SK-N-SH (cell line): ENCODE data around the gene ZNF227. TPM values are rescaled to one million over a fixed set of nuclear protein-coding genes. Genes with fewer than 3 reads are reported as not detected.

Experiments used
- CTCF ChIA-PET: fragments of 300-600, 350-600 bp; formaldehyde crosslinking; extraction: SDS; loops from one replicate; lab custom pipeline; 2021; lab: Yijun Ruan, JAX
- POLR2A ChIA-PET: fragments of 350-600 bp; sonication (Branson Sonifier 250); formaldehyde crosslinking; extraction: SDS; loops from one replicate; lab custom pipeline; 2020; ENCODE audit warnings: antibody characterized with exemption, inconsistent platforms; lab: Yijun Ruan, JAX
- DNase-seq: peaks from one replicate; pipeline ENCODE4 v3.0.0; 2012
- H2AFZ ChIP-seq: fragments of 200-600 bp; sonication (generic); 2 replicates; pipeline ENCODE4 v1.8.1; 2016; ENCODE audit warnings: antibody characterized with exemption, mild to moderate bottlenecking, low read depth
- H3F3A ChIP-seq: fragments of 200-600 bp; sonication (generic); replicated peaks from 2 replicates; pipeline ENCODE3; 2016; ENCODE audit warnings: antibody characterized with exemption, mild to moderate bottlenecking; ENCODE audit not compliant: insufficient read depth
- H3K27ac ChIP-seq, 2 experiments: fragments of 200-500 bp in 1 of 2; fragments of 200-600 bp in 1 of 2; sonication (Bioruptor generic) in 1 of 2; sonication (generic), shearing (Covaris generic) in 1 of 2; 2 replicates each; pipeline versions ENCODE4 v1.5.1 to v1.6.1; 2014 to 2016; ENCODE audit warnings: low read depth in 2 of 2, inconsistent platforms in 1 of 2, low read length in 1 of 2, mild to moderate bottlenecking in 1 of 2, mixed read lengths in 1 of 2
- H3K27me3 ChIP-seq: fragments of 200-600 bp; sonication (generic), shearing (Covaris generic); 2 replicates; pipeline ENCODE4 v1.6.1; 2016; ENCODE audit warnings: mixed run types; ENCODE audit not compliant: insufficient read depth
- H3K36me3 ChIP-seq, 2 experiments: fragments of 200-500 bp in 1 of 2; fragments of 200-600 bp in 1 of 2; sonication (Bioruptor generic) in 1 of 2; sonication (generic) in 1 of 2; replicated peaks in 1 of 2; 2 replicates each; pipeline versions ENCODE3 to v1.5.1; 2014 to 2016; ENCODE audit warnings: low read length in 1 of 2, mild to moderate bottlenecking in 1 of 2; ENCODE audit not compliant: insufficient read depth in 2 of 2, control insufficient read depth in 1 of 2
- H3K4me1 ChIP-seq, 2 experiments: fragments of 200-500 bp in 1 of 2; fragments of 200-600 bp in 1 of 2; sonication (Bioruptor generic) in 1 of 2; sonication (generic), shearing (Covaris generic) in 1 of 2; 2 replicates each; pipeline versions ENCODE4 v1.5.1 to v1.6.1; 2014 to 2016; ENCODE audit warnings: low read depth in 1 of 2, low read length in 1 of 2, mixed run types in 1 of 2; ENCODE audit not compliant: insufficient read depth in 2 of 2, control insufficient read depth in 1 of 2
- H3K4me2 ChIP-seq: fragments of 200-600 bp; sonication (generic), shearing (Covaris generic); 2 replicates; pipeline ENCODE4 v1.6.1; 2017; ENCODE audit warnings: mixed run types
- H3K4me3 ChIP-seq, 2 experiments: fragments of 200-500 bp in 1 of 2; fragments of 200-600 bp in 1 of 2; sonication (Bioruptor generic) in 1 of 2; sonication (generic), shearing (Covaris generic) in 1 of 2; 2 replicates each; pipeline versions ENCODE4 v1.5.1 to v1.8.1; 2014 to 2016; ENCODE audit warnings: low read depth in 2 of 2, inconsistent platforms in 1 of 2, low read length in 1 of 2, mild to moderate bottlenecking in 1 of 2, mixed read lengths in 1 of 2, moderate library complexity in 1 of 2
- H3K79me2 ChIP-seq: fragments of 200-600 bp; sonication (generic); 2 replicates; pipeline ENCODE4 v1.8.1; 2017; ENCODE audit warnings: mild to moderate bottlenecking; ENCODE audit not compliant: insufficient read depth
- H3K9ac ChIP-seq: fragments of 200-600 bp; sonication (generic); 2 replicates; pipeline ENCODE4 v1.6.1; 2017; ENCODE audit warnings: mixed run types
- H3K9me2 ChIP-seq: fragments of 200-600 bp; sonication (generic); 2 replicates; pipeline ENCODE4 v1.6.1; 2017; ENCODE audit warnings: mixed run types
- H3K9me3 ChIP-seq: fragments of 200-600 bp; sonication (generic); 2 replicates; pipeline ENCODE4 v1.6.1; 2017; ENCODE audit warnings: mixed run types, mild to moderate bottlenecking, moderate library complexity
- H4K20me1 ChIP-seq: fragments of 200-600 bp; sonication (generic); 2 replicates; pipeline ENCODE4 v1.6.1; 2017; ENCODE audit warnings: mild to moderate bottlenecking, mixed run types; ENCODE audit not compliant: insufficient read depth
- ELF1 ChIP-seq: IDR thresholded peaks from 2 replicates; pipeline ENCODE4 v1.4.0; 2012
- EP300 ChIP-seq, 2 experiments: IDR thresholded peaks; 2 replicates each; pipeline versions ENCODE4 v1.4.0 to v1.6.1; 2012; ENCODE audit warnings: borderline replicate concordance in 1 of 2, low read depth in 1 of 2, low read length in 1 of 2
- FOSL2 ChIP-seq: IDR thresholded peaks from 2 replicates; pipeline ENCODE4 v1.4.0; 2012; ENCODE audit warnings: low read depth, mild to moderate bottlenecking, moderate library complexity, borderline replicate concordance
- FOXJ3 ChIP-seq: sonication (generic); formaldehyde crosslinking; IDR thresholded peaks from 2 replicates; pipeline ENCODE4 v1.5.1; 2020; ENCODE audit warnings: mild to moderate bottlenecking, missing genetic modification reagents
- FOXM1 ChIP-seq: IDR thresholded peaks from 2 replicates; pipeline ENCODE4 v1.4.0; 2012; ENCODE audit warnings: low read depth, mild to moderate bottlenecking
- GABPA ChIP-seq: IDR thresholded peaks from 2 replicates; pipeline ENCODE4 v1.4.0; 2012; ENCODE audit warnings: low read depth, mild to moderate bottlenecking
- GATA2 ChIP-seq: sonication (generic); formaldehyde crosslinking; IDR thresholded peaks from 2 replicates; pipeline ENCODE4 v1.5.0; 2020; ENCODE audit warnings: mild to moderate bottlenecking, missing genetic modification reagents
- JUND ChIP-seq: IDR thresholded peaks from 2 replicates; pipeline ENCODE4 v1.4.0; 2012
- MEF2A ChIP-seq: IDR thresholded peaks from 2 replicates; pipeline ENCODE4 v1.4.0; 2012; ENCODE audit warnings: low read depth, borderline replicate concordance
- MXI1 ChIP-seq: IDR thresholded peaks from 2 replicates; pipeline ENCODE4 v1.6.1; 2012; ENCODE audit warnings: mild to moderate bottlenecking, low read depth, low read length, improper control_type of control experiment
- NRF1 ChIP-seq: IDR thresholded peaks from 2 replicates; pipeline ENCODE4 v1.6.1; 2012; ENCODE audit warnings: low read depth, mild to moderate bottlenecking, low read length
- RAD21 ChIP-seq: IDR thresholded peaks from 2 replicates; pipeline ENCODE4 v1.6.1; 2012; ENCODE audit warnings: mild to moderate bottlenecking, low read length
- SMC3 ChIP-seq: IDR thresholded peaks from 2 replicates; pipeline ENCODE4 v1.6.1; 2012; ENCODE audit warnings: low read depth, low read length, improper control_type of control experiment
- TAF1 ChIP-seq: IDR thresholded peaks from 2 replicates; pipeline ENCODE4 v1.6.1; 2012; ENCODE audit warnings: low read depth, mild to moderate bottlenecking, low read length, moderate library complexity, borderline replicate concordance
- TCF12 ChIP-seq: IDR thresholded peaks from 2 replicates; pipeline ENCODE4 v1.4.0; 2012
- YY1 ChIP-seq: IDR thresholded peaks from 2 replicates; pipeline ENCODE4 v1.4.0; 2012; ENCODE audit warnings: low read depth, mild to moderate bottlenecking
- WGBS: methylation state at CpG from one replicate; pipeline ENCODE4 v1.1.6; 2017; ENCODE audit warnings: low lambda C conversion rate; 5-methylcytosine and 5-hydroxymethylcytosine counted together
- polyA plus RNA-seq, 3 experiments: library from polyadenylated mRNA; depleted of rRNA; stranded (reverse); fragments of >200 nt; gene quantifications; 2 replicates each; pipeline ENCODE4 v1.2.3, GENCODE V29; 2012
- TF ChIP-seq, protein P1 (sequence below): fragments of 150-350 bp; IDR thresholded peaks from 2 replicates; pipeline ENCODE4 v1.6.1; 2016; ENCODE audit warnings: mild to moderate bottlenecking, low read depth, low read length
- TF ChIP-seq, protein P2 (sequence below): IDR thresholded peaks from 2 replicates; pipeline ENCODE4; 2012
- TF ChIP-seq, protein P3 (sequence below): fragments of 200-600 bp; sonication (generic); IDR thresholded peaks from 2 replicates; pipeline ENCODE4 v1.6.1; 2017; ENCODE audit warnings: antibody characterized with exemption, mild to moderate bottlenecking, moderate library complexity
- TF ChIP-seq, protein P4 (sequence below): IDR thresholded peaks from 2 replicates; pipeline ENCODE4 v1.4.0; 2012; ENCODE audit warnings: low read depth, borderline replicate concordance

ZNF227 gene
- polyA plus RNA-seq, 1 of the 3 experiments (the other 2 are of a cell fraction): 8.3 TPM

DNA sequence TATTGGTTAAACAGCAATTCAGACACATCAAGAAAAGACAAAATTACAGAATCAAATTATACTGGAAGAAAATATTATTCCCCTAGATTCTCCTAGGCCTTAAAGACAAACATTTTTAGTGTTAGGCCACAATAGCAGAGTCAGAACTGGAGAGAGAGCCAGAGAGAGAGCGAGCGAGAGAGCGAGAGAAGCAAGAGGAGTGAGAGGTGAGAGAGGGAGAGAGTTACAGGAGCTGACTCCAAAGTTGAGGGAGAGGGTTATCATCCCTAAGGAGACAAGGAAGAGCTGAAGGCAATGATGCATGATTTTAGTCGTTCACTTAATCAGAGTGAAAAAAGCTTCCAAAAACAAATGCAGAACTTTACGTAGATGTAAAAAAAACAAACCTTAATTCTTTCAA is 20.2 kb upstream of the ZNF227 start:
- Histone ChIP-seq H3K27me3 (no peaks in the 10 kb centered on the region), H3K9me2 (0 out of 2 replicates have a peak, but pooled peaks cover 3% of the 10 kb centered on the region), H3K27ac (no peak overlapping the region), H4K20me1 (no peaks in the 10 kb centered on the region), H3K9me3 (peaks cover 4% of the 10 kb centered on the region; the same call in 1 of the 2 replicates), H3K36me3 (no peaks in the 10 kb centered on the region), H3K4me2 (no peak overlapping the region), H3K9ac (no peak overlapping the region), H3F3A (no peaks in the 10 kb centered on the region), H3K79me2 (no peaks in the 10 kb centered on the region), H3K4me3 (no peak overlapping the region), H2AFZ (no peak overlapping the region), H3K4me1 (no peaks in the 10 kb centered on the region)
- WGBS: 65% methylated on average over 5 of the region's 5 CpGs
- DNase-seq: no peak
- TF ChIP-seq TCF12 (no peak), EP300 (IDR thresholded peaks at IDR 0.05; ENCODE audit: borderline replicate concordance in 1 of 2, low read depth in 1 of 2, low read length in 1 of 2) (no peak), JUND (no peak), MXI1 (no peak), ELF1 (no peak), RAD21 (no peak), FOSL2 (no peak), FOXM1 (no peak), FOXJ3 (CRISPR knock-in tag) (no peak), GABPA (no peak), YY1 (no peak), MEF2A (no peak), NRF1 (no peak), TAF1 (no peak), GATA2 (CRISPR knock-in tag) (no peak), SMC3 (no peak)
- TF ChIP-seq, protein P1, sequence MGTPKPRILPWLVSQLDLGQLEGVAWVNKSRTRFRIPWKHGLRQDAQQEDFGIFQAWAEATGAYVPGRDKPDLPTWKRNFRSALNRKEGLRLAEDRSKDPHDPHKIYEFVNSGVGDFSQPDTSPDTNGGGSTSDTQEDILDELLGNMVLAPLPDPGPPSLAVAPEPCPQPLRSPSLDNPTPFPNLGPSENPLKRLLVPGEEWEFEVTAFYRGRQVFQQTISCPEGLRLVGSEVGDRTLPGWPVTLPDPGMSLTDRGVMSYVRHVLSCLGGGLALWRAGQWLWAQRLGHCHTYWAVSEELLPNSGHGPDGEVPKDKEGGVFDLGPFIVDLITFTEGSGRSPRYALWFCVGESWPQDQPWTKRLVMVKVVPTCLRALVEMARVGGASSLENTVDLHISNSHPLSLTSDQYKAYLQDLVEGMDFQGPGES: no peak
- TF ChIP-seq, protein P2, sequence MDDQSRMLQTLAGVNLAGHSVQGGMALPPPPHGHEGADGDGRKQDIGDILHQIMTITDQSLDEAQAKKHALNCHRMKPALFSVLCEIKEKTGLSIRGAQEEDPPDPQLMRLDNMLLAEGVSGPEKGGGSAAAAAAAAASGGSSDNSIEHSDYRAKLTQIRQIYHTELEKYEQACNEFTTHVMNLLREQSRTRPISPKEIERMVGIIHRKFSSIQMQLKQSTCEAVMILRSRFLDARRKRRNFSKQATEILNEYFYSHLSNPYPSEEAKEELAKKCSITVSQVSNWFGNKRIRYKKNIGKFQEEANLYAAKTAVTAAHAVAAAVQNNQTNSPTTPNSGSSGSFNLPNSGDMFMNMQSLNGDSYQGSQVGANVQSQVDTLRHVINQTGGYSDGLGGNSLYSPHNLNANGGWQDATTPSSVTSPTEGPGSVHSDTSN: no peak
- TF ChIP-seq, protein P3, sequence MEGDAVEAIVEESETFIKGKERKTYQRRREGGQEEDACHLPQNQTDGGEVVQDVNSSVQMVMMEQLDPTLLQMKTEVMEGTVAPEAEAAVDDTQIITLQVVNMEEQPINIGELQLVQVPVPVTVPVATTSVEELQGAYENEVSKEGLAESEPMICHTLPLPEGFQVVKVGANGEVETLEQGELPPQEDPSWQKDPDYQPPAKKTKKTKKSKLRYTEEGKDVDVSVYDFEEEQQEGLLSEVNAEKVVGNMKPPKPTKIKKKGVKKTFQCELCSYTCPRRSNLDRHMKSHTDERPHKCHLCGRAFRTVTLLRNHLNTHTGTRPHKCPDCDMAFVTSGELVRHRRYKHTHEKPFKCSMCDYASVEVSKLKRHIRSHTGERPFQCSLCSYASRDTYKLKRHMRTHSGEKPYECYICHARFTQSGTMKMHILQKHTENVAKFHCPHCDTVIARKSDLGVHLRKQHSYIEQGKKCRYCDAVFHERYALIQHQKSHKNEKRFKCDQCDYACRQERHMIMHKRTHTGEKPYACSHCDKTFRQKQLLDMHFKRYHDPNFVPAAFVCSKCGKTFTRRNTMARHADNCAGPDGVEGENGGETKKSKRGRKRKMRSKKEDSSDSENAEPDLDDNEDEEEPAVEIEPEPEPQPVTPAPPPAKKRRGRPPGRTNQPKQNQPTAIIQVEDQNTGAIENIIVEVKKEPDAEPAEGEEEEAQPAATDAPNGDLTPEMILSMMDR: no peak
- TF ChIP-seq, protein P4, sequence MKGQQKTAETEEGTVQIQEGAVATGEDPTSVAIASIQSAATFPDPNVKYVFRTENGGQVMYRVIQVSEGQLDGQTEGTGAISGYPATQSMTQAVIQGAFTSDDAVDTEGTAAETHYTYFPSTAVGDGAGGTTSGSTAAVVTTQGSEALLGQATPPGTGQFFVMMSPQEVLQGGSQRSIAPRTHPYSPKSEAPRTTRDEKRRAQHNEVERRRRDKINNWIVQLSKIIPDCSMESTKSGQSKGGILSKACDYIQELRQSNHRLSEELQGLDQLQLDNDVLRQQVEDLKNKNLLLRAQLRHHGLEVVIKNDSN: no peak
- ChIA-PET CTCF (no interaction called here), POLR2A (no interaction called here)
